Coronary artery (tissue), 2 donors: Measurements from ENCODE around the gene ERVK3-1.

Experiments
- DNase-seq: peaks from one replicate; pipeline ENCODE4 v3.0.0-alpha.2; 2017; ENCODE audit warnings: low spot score
- H3K27ac ChIP-seq, 2 donors: fragments of 200-600 bp; sonication (generic); one replicate each; pipeline ENCODE4 v1.5.1; 2016 to 2019
- H3K4me3 ChIP-seq: fragments of 200-600 bp; sonication (generic); 2 replicates; pipeline ENCODE4 v1.5.1; 2016; ENCODE audit warnings: mild to moderate bottlenecking, moderate library complexity
- TF ChIP-seq, protein P1 (sequence below): fragments of 200-600 bp; sonication (generic); IDR thresholded peaks from one replicate; pipeline ENCODE4 v1.5.1; 2019; ENCODE audit warnings: antibody characterized with exemption

Gene ERVK3-1

DNA sequence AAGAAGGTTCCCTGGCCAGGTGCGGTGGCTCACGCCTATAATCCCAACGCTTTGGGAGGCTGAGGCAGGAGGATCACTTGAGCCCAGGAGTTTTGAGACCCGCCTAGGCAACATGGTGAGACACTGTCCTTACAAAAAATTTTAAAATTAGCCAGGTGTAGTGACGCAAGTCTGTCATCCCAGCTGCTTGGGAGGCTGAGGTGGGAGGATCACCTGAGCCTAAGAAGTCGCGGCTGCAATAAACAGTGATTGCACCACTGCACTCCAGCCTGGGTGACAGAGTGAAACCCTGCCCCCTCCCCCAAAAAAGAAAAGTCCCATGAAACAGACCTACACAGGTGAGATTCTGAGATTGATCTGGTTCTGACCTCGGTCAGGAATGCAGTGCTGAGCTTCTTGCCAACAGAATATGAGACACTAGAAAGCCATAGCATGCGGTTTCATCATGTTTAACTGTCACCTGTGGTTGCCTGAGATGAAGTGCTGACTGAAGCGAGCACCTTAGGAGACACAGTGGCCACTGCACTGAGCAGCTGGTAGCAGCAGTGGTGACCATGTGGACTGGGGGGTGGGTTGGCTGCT lies 50.1 kb downstream of the ERVK3-1 start:
- Histone ChIP-seq H3K27ac (no peak overlapping the region), H3K4me3 (no peak overlapping the region)
- no peak for DNase-seq
- TF ChIP-seq, protein P1, sequence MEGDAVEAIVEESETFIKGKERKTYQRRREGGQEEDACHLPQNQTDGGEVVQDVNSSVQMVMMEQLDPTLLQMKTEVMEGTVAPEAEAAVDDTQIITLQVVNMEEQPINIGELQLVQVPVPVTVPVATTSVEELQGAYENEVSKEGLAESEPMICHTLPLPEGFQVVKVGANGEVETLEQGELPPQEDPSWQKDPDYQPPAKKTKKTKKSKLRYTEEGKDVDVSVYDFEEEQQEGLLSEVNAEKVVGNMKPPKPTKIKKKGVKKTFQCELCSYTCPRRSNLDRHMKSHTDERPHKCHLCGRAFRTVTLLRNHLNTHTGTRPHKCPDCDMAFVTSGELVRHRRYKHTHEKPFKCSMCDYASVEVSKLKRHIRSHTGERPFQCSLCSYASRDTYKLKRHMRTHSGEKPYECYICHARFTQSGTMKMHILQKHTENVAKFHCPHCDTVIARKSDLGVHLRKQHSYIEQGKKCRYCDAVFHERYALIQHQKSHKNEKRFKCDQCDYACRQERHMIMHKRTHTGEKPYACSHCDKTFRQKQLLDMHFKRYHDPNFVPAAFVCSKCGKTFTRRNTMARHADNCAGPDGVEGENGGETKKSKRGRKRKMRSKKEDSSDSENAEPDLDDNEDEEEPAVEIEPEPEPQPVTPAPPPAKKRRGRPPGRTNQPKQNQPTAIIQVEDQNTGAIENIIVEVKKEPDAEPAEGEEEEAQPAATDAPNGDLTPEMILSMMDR: no peak

DNA sequence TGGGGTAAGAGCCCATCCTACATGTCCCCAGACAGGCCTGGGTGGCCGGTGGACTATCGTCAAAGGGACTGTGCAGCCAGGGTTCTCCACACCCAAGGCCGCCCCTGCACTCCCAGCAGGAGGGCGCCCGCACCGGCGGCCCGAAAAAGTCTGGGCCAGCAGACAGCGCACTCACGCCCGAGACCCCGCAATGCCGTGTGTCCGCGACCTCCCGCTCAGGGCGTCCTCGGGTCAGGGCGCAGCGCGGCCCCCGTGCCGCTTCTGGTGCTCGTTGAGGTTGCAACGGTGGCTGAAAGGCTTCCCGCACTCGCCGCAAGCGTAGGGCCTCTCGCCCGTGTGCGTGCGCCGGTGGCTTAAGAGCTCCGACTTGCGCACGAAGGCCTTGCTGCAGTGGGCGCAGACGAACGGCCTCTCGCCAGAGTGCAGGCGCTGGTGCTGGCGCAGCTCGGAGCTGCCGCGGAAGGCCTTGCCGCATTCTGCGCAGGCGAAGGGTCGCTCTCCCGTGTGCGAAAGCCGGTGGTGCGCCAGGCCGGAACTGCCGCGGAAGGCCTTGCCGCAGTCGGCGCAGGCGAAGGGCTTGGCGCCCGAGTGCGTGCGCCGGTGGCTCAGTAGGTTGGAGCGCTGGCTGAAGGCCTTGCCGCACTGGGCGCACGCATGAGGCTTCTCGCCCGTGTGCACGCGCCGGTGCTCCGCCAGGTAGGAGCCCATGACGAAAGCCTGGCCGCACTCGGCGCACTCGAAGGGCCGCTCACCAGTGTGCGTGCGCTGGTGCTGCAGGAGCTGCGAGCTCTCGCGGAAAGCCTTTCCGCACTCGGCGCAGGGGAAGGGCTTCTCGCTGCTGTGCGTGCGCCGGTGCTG lies 51.0 kb downstream of the ERVK3-1 start:
- TF ChIP-seq, protein P1: no peak
- H3K27ac ChIP-seq: peak overlapping the region in 1 of 2 donors; percentile 16
- no peak for DNase-seq
- H3K4me3 ChIP-seq: peak overlapping the region; percentile 67

DNA sequence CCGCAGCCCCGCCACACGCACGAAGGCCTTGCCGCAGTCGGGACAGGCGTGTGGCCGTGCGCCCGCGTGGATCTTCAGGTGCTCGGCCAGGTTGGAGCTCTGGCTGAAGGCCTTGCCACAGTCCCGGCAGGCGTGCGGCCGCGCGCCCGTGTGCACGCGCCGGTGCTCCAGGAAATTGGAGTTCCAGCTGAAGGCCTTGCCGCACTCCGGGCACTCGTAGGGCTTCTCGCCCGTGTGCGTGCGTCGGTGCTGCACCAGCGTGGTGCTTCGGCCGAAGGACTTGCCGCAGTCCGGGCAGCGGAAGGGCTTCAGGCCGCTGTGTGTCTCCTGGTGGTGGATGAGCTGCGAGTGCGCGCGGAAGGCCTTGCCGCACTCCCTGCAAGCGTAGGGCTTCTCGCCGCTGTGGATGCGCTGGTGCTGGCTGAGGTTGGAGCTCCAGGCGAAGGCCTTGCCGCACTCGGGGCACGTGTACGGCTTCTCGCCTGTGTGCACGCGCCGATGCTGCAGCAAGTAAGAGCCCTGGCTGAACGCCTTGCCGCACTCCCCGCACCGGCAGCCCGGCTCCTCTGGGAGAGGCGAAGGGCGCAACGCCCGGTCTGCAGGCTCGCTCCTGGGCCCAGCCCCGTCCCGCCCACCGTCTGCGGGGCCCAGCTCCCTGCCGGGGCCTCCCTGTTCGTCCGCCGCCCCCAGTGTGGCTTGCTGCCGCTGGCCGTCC lies 51.7 kb downstream of the ERVK3-1 start:
- peak overlapping the region; percentile 67 for H3K4me3 ChIP-seq
- H3K27ac ChIP-seq: peak overlapping the region in 1 of 2 donors; percentile 16
- no peak for DNase-seq
- TF ChIP-seq, protein P1: no peak

DNA sequence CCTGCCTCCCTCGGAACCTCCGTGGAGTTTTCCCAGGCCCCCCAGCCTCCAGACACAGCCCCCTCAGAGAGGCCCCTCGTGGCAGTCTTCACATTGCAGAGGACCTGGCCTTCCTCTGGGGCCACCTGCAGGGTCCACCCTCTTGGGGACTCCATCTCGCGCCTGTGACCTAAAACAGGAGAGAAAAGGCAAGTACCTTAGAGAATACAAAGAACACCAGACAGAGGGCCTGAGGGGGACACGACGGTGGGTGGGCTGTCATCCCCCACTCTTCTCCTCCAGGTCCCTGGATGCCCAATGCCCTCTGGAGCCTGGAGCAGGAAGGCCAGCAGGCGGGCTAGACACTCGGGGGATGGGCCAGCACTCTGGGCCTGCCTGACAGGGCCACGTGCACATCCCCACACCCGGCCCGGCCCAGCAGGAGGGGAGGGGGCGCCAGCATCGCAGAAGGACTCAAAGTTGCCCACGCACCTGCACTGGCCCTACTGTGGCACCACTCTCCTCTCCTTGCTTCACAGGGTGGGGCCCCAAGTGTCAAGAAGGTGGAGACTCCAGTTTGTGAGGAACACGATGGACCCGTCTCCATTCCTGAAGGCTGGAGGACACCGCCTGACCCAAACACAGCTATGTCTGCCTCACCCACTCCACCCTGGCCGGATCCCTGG lies 52.4 kb downstream of the ERVK3-1 start:
- TF ChIP-seq, protein P1: no peak
- Histone ChIP-seq H3K27ac (no peak overlapping the region), H3K4me3 (peak overlapping the region; percentile 67)
- no peak for DNase-seq

DNA sequence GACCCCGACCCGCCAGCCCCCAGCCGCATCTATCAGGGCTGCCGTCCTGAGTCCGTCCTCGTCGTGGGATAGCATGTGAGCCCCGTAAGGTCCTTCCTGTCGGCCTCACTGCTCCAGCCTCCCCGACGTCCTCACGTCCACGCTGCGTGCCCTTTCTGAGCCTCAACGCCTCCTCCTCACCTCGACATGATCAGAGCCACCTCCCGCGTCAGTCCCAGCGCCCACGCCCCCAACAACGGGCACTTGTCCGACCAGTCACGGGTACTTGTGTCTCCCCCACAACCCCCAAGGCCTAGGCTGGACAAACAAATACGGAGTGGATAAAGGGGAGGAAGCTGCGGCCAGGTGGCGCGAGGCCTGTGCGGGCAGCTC lies 56.7 kb downstream of the ERVK3-1 start:
- DNase-seq: no peak
- Histone ChIP-seq H3K27ac (peak overlapping the region; percentile 79 to 91), H3K4me3 (peak overlapping the region; percentile 72)
- TF ChIP-seq, protein P1: no peak

DNA sequence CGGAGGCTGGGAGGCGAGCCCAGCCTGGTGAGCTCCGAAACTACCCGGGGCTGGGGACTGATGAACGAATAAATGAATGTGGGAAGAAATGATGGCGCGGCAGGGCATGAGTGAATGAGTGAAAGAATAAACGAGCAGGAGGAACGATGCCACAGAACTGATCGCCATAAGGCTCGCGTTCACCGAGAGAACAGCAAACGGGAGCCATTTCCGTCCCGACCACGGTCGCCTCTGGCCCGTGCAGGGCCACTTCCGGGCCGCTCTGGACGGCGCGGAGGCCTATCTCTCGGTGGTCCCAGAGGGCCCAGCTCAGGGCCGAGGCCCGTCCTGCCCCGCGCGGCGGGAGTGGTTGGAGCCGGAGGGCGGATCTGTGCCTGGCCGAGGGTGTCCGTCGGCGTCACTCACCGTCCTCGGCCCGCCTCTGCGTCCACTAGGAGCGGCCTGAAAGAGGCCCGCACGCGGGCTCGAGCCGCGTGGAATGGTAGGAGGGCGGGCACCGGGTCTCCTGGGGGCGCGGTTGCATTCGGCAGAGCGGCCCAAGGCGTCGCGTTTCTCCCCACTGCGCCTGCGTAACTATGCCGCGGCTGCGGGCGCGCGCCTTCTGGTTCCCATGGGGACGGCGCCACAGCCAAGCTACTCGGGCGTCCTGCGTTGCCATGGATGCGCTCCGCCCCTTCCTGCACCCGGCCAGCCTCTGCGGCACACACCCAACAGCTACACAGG lies 57.3 kb downstream of the ERVK3-1 start, which contains the start of gene ZNF497:
ZNF497 (minus strand) TSS at position 480 of the 723 bp plus-strand sequence. CDS start 5,116 bp downstream, outside the sequence.
- Histone ChIP-seq H3K27ac (peak within 1 kb of the TSS; percentile 79 to 91), H3K4me3 (peak within 1 kb of the TSS; percentile 72)
- peak; percentile 96 for DNase-seq
- TF ChIP-seq, protein P1: no peak
